ENCODE measurements around the gene LMOD1. TPM values are rescaled to one million over a fixed set of nuclear protein-coding genes. Genes with fewer than 3 reads are reported as not detected.
"Not testable (repeated sequence)": the region's sequence is repeated elsewhere in the genome, so short reads cannot be mapped to it uniquely, and the experiment has no call there.

Gene LMOD1
- 79.2 TPM for polyA plus RNA-seq (2013, experiment 1 of 2; ENCODE audit: insufficient read length)
- 84.5 TPM for polyA plus RNA-seq (2013, experiment 2 of 2; ENCODE audit: insufficient read length)

DNA sequence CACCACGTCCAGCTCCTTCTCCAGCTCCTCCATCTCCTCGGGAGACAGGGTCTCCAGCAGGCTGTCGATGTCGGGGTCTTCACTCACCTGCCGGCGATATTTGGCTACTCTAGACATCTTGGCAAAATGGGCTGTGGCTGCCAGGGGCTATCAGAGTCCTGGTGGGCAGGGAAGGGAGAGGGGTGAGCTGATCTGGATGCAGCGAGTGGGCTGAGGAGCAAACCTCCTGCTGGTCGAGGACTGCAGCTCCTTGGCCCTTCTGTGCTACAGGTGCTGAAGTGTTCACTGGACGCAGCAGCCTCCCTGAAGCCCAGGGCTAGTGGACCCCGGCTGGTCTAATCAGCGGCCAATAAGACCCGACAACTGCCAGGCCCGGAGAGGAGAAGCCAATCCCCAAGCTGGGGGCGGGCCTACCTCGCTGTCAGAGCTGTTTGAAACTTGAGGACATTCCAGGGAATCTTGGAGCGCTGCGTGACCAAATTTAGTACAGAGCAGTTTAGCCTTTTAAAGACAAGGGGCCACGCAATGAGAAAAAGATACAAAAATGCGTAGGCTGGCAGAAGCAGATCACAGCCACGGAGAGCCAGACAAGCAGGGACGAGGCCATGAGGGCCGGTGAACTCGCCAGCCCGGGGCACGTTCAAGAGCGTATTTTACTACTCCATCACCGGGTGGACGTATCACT lies at the start of gene LMOD1:
LMOD1 (minus strand) TSS at position 325 of the 685 bp plus-strand sequence; CDS start at position 117, 208 bp downstream.
- peak; percentile 98 for DNase-seq

DNA sequence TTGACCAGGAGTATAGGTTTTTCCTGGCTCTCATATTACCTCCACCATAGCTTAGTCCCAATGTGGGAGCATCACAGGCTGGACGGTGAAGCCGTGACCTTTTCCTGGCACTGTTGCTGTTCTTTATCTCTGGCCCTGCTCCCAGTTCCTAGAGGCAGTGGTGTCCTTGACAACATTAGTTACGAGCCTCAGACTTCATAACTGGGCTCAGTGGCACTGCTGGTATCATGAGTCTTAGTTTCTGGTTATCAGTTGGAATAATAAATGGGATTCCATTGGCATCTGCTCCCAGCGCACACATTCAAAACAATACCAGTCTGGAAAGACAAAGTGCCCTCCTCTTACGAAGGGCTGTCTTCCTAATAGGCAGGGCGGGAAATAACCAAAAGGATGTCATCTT lies 44.1 kb upstream of the LMOD1 start:
- DNase-seq, result no peak

DNA sequence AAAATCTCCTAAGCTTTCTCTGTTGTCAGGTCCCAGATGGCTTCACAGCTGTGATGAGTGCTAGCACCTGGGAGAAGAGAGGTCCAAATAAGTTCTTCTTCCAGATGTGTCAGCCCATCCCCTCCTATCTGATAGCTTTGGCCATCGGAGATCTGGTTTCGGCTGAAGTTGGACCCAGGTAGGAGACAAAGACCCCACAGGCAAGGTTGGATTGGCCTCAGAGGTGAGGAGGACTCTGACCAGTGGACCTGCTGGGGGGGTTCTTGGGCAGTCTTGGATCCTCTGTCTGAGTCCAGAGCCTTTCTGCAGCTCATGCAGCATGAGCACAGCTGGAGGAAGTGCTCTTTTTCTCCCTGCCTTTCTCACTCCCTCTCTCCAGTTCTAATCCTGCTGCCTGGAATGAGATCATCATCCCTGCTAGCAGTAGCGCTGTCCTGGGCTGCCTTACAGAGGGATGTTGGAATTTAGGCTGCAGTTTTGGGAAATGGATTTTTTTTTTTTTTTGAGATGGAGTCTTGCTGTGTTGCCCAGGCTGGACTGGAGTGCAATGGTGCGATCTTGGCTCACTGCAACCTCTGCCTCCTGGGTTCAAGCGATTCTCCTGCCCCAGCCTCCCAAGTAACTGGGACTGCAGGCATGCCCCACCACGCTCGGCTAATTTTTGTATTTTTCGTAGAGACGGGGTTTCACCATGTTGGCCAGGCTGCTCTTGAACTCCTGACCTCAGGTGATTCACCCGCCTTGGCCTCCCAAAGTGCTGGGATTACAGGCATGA lies 43.2 kb upstream of the LMOD1 start:
- DNase-seq, result no peak

DNA sequence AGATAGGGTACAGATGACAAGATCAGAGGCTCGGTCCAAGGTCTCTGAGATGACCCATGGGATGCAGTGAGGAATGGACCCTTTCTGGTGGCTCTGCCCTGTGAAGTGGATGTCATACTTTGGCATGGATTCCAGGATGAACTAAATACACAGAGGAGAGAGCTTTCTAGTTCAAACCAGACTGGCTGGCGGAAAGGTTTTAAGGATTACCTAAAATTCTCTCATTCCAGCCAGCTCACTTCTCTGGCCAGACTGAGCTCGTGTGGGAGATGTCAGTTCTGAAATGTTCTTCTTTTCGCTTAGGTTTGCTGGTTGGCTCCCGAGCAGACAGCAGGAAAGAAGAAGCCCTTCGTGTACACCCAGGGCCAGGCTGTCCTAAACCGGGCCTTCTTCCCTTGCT lies 42.3 kb upstream of the LMOD1 start:
- no peak for DNase-seq

DNA sequence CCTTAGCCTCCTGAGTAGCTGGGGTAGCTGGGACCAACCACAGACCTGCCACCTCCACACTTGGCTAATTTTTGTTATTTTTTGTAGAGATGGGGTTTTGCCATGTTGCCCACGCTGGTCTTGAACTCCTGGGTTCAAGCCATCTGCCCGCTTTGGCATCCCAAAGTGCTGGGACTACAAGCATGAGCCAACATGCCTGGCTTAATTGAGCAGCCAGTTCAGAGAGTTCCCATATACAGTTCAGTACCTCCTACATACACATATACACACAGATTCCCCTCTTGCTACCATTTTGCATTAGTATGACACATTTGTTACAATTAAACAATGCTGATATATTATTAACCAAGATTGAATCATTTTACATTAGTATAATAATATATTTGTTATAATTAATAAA lies 39.0 kb upstream of the LMOD1 start:
- DNase-seq, result no peak

DNA sequence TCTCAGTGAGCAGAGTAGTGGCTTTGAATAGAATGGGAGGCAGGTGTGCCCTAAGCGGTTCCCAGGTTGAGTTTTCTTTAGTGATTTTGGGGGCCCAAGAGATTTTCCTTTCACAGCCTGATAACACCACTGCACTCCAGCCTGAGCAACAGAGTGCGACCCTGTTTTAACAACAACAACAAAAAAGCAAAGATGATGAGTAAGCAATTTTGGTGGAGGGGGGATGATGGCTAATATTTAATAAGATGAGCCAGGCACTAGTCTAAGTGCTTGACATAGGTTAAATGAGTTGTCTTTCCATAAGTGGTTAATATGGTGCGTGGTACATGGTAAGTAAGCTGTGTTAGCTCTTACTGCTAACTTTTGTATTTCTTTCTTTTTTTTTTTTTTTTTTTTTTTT lies 38.1 kb upstream of the LMOD1 start:
- DNase-seq, result no peak

DNA sequence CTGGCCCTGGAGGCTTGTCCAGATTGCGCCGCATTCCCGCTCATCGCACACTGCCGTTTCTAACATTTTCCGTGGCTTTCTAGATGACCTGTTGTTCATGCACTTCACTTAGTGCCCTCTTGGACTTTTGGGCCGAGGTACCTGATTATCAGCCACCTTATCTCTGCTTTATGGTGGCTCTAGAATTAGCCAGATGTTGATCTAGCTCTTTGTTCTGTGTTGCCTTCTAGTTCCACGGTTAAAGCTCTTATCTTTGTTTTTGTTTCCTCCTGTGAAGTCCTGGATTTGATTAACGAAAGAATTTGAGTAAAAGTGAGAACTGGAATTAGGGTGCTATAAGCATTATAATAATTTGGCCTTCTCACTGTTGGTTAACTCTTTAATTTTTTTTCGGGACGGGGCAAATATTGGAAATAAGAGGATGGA lies 37.0 kb upstream of the LMOD1 start:
- DNase-seq, result no peak

DNA sequence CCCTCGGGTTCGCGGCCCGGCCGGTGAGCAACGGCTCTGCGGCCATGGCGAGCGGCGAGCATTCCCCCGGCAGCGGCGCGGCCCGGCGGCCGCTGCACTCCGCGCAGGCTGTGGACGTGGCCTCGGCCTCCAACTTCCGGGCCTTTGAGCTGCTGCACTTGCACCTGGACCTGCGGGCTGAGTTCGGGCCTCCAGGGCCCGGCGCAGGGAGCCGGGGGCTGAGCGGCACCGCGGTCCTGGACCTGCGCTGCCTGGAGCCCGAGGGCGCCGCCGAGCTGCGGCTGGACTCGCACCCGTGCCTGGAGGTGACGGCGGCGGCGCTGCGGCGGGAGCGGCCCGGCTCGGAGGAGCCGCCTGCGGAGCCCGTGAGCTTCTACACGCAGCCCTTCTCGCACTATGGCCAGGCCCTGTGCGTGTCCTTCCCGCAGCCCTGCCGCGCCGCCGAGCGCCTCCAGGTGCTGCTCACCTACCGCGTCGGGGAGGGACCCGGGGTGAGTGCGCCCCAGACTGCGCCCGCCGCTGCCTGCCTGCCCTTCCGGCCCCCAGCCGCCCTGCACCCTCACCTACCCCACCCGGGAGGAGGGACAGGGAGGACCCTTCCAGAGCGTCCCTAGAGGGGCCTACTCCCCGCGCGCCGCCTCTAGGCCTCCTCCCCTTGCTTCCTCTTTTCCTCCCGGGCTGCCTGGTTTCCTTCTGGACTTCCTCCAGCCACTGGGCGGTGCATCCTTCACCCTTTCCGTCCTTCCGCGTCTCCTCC lies 36.5 kb upstream of the LMOD1 start, which contains the start of gene RNPEP:
RNPEP (plus strand) TSS at position 26 of the 757 bp plus-strand sequence; CDS start at position 45, 19 bp downstream.
- DNase-seq, result peak; percentile 73

DNA sequence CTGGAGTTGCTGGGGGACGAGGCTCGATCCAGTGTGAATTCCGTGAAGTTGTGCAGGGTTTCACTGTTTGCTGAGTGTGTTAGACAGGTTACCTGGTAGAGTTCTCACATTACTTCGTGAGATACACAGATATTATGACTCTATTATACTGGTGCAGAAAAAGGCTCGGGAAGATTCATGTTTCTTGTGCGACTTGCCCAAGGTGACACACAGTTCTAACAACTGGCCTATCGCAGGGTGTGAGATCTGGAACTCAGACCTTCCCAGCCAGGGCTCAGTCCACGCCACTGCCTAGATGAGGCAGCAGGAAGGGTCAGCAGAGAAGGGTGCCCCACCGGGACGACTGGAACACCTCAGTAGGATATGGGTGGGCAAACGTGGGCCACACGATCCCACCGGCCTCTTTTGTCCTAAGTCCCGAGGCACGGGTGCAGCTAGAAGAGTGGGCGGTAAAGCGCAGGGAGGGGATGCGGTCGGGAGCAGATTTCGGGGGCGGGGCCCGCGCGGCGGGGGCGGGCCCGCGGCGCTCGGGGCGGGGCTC lies 35.8 kb upstream of the LMOD1 start:
- DNase-seq, result no peak

DNA sequence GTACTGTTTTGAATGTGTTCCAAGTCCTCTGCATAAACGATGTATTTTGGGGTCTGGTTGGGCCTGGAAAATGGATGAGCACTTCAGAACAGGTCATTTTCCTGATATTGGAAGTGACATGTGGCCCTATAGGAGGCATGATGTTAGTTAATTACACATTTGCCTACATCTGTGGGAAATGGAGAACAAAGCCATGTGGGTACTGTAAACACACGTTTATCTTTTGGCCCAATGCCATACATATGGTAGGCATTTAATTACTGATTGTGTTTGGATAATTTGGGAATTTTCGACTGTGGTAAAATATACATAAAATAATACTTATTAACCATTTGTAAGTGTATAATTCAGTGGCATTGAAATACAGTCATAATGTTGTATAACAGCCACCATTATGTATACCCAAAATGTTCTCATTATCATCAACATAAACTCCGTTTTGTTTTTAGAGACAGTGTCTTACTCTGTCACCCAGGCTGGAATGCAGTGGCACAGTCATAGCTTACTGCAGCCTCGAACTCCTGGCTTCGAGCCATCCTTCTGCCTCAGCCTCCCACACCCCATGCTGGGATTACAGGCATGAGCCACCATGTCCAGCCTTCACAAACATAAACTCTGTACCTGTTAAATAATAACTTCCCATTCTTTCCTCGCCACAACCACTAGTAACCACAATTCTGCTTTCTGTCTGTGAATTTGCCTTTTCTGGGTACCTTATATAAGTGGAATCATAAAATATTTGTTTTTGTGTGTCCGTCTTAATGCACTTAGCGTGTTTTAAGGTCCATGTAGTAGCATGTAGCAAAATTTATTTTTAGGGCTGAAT lies 24.2 kb upstream of the LMOD1 start:
- DNase-seq, result peak; percentile 57

DNA sequence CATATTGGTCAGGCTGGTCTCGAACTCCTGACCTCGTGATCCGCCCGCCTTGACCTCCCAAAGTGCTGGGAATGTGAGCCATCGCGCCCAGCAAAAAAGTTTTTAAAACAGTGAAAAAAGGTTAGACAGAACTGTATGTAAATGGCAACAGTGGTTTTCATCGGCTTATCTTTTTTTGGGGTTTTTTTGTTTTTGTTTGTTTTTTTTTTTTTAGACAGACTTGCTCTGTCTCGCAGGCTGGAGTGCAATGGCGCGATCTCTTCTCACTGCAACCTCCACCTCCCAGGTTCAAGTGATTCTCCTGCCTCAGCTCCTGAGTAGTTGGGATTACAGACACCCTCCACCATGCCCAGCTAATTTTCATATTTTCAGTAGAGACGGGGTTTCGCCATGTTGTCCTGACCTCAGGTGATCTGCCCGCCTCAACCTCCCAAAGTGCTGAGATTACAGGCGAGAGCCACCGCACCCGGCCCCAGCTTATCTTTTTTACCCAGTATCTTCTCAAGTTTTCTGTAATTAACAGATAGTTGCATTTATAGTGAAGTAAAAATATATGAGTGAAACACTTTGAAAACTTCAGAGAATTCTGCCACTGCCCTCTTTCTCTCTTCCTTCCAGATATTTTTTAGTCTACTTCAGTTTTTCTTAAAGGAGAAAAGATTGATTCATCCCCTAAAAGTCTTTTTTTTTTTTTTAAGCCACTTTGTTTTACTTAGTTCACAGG lies 22.0 kb upstream of the LMOD1 start:
- DNase-seq, result no peak

DNA sequence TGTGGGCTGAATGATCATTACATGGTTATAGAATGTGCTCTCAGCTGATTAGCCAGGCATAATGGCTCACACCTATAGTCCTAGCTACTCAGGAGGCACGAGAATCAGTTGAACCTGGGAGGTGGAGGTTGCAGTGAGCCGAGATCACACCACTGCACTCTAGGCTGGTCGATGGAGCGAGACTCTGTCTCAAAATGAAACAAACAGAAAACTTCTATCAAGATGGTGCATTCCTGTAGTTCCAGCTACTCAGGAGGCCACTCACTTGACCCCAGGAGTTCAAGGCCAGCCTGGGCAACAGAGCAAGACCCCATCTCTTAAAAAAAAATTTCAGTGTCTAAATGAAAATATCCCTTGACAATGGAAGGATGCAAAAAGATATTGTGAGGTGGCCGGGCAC lies 19.8 kb upstream of the LMOD1 start:
- DNase-seq, result no peak

DNA sequence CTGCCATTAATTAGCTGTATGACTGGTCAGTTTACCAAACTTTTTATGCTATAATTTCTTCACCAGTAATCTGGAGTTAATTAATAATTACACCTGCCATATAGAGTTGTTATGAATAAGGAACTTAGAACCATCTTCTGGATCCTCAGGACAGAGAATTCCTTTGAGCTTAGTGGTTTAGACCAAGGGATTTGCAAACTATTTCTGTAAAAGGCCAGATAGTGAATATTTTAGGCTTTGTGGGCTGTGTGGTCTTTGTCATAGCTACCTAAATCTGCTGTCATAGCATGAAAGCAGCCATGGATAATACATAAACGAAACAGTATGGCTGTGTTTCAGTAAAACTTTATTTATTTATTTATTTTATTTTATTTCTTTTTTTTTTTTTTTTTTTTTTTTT lies 17.9 kb upstream of the LMOD1 start:
- DNase-seq, result peak; percentile 75

DNA sequence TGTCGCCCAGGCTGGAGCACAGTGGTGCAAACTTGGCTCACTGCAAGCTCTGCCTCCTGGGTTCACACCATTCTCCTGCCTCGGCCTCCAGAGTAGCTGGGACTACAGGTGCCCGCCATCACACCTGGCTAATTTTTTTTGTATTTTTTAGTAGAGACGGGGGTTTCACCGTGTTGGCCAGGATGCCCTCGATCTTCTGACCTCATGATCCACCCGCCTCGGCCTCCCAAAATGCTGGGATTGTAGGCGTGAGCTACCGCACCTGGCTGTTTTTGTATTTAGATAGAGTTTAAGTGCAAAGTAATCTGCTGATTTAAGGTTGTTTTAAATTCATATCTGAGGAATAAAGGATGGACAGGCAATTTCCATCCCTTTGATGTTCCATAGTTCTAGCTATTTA lies 16.0 kb upstream of the LMOD1 start:
- DNase-seq, result not testable (repeated sequence)

DNA sequence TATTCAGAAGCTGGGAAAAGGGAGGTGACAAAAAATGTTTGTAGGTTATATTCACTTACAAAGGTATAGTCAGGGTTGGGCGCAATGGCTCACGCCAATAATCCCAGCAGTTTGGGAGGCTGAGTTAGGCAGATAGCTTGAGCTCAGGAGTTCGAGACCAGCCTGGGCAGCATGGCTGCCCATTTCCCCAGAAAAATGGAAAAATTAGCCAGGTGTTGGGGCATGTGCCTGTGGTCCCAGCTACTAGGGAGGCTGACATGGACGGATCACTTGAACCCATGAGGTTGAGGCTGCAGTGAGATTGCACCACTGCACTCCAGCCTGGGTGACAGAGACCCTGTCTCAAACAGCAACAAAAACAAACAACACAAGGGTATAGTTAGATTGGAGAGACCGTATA lies 12.0 kb upstream of the LMOD1 start:
- no peak for DNase-seq

DNA sequence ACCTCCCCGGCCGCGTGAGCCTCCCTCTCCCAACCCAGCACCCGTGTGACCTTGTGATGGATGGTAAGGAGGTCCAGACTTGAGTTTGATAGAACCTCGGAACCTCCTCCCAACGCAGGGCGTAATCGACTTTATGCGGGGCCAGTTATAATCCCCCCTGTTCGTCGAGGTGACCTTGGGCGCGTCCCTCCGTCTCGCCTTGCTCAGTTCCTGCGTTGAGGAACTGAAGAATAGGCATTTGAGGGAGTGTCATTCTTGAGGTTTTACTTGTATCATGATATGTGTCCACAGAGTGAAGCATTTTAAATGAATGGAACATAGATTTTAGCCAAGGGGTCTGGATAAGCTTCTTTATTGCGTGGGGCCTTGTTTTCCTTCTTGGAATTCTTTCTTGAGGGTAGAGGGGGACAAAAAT lies 9.4 kb upstream of the LMOD1 start:
- no peak for DNase-seq

DNA sequence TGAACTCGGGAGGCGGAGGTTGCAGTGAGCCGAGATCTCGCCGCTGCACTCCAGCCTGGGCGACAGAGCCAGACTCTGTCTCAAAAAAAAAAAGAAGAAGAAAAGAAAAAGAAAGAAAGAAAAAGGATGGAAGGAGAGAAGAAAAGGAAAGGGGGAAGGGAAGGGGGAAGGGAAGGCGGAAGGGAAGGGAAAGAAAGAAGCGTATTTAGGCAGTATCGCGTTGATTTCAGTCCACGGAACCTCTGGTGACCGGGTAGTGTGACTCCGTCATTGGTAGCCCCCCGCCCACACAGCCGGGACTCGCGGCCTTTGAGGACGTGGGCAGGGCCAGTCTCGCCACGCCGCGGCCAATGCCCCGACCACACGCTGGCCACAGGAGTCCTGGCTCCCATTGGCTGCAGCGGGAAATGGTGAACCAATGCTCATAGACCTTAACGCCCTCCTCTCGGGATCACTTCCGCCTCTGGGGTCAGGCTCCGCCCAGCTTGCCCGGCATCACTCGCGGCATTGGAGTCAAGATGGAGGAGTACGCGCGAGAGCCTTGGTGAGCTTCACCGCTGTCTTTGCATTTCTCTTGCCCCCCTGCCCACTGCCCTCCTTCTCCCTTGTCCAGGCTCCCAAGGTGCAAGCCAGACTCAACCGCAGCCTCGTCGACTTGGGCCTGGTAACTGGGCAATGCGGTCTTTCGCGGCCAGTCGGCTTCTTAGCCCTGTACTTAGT lies 8.8 kb upstream of the LMOD1 start, which contains the start of gene TIMM17A:
TIMM17A (plus strand) TSS at position 495 of the 720 bp plus-strand sequence; CDS start at position 519, 24 bp downstream.
- DNase-seq, result peak; percentile 99

DNA sequence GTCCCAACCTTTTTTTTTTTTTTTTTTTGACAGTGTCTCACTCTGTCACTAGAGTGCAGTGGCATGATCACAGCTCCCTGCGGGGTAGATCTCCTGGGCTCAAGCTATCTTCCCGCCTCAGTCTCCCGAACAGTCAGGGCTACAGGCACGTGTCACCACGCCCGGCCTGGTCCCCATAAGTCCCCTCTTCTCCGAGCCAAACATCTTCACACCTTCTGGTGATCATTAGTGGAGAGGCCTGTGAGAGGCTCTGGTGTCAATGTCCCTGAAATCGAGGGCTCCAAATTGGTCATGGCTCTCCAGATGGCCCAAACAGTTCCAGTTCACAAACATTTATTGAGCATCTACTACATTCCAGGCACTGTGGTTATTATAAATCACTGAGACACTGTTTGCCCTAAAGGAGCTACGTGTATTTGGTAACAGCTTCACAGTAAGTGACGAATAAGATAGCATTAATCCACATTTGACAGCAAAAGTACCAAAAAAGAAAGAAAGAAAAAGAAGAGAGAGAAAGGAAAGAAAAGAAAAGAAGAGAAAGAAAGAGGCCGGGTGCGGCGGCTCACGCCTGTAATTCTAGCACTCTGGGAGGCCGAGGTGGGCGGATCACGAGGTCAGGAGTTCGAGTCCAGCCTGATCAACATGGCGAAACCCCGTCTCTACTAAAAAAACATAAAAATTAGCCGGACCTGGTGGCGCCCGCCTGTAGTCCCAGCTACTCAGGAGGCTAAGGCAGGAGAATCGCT lies 8.1 kb upstream of the LMOD1 start:
- no peak for DNase-seq

DNA sequence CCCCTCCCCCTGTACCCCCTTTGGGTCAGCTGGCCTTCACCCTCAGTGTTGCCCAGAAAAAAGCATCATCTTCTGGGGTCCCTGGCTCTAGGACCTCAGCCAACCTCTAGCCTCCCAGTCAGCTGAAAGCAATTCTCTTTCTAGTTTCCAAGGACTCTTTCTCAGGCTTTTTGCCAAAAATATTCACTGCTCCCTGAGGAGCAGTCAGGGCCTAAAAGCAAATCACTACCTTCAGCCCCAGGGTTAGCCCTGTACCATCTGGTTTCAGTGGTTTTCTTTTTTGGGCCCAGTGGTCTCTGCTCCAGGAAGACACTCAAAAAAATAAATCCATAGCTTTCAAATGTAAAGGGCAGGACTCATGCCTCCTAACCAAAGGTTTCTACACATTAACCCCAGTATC lies 3.1 kb upstream of the LMOD1 start:
- DNase-seq, result peak; percentile 62

DNA sequence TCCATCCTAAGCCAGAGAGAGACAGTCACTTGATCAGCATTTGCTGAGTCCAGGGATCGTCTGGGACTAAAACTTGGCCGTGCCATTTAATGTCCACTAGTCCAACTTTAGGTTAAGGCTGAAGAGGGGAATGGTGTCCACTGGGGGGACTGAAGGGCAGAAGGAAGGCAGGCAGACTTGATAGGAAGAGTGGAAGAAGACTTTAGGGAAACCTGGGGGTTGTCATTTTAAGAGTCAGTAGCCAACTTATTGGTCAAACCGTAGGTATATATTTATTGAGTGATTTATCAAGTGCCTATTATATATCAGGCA lies 1.3 kb upstream of the LMOD1 start:
- DNase-seq, result no peak

Data from fibroblast of skin of scalp (primary cell).